HG02610 (cell line): ENCODE measurements around the gene OR6N1.

ENCODE experiments used
- ATAC-seq: cut with Tn5 transposase; IDR thresholded peaks from one replicate; pipeline ENCODE4 v1.9.1; 2021; ENCODE audit warnings: mild to moderate bottlenecking, moderate library complexity; ENCODE audit not compliant: unreplicated experiment

OR6N1 gene, protein sequence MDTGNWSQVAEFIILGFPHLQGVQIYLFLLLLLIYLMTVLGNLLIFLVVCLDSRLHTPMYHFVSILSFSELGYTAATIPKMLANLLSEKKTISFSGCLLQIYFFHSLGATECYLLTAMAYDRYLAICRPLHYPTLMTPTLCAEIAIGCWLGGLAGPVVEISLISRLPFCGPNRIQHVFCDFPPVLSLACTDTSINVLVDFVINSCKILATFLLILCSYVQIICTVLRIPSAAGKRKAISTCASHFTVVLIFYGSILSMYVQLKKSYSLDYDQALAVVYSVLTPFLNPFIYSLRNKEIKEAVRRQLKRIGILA

DNA sequence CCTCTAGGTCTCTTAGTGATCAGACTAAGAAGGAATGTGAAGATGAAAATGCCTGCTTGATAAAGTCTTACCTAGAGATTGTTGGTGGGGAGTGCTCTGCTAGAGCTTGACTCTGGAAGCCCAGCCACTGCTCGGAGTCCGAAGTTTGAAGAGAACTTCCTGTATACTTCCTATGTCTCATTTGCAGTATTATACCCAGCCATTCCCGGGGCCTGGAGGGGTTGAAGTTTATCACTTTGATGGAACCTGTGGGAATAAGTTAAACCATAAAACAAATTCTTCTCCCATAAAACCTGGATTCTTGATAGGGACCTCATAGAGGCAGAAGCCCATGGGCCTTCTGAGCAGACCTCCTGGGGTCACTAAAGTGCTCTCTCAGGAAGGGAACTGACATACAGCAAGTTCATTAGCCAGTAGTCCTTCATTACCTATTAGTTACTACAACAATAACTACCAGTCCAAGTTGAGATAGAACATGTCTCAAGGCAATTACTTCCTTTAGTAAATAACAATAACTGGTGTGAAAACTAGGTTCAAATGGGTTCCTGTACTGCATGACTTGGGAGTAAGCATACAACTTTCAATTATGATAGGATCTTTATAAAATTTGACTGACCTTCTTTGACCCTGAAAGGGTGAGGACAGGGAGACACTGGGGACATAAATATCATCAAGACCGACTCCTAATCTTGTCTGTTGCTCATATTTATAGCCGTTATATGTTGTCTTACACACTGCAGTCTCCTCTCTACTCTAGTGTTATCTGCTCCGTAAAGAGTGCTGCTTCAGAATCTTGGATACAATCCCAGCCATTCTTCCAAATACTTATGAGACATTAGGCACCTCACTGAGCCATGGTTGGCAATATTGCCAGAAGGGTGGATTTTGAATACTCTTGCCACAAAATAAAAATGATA, at the start of gene OR6N1:
OR6N1 (minus strand) TSS at position 246 of the 917 bp plus-strand sequence. CDS start 5,513 bp downstream, outside the sequence.
- no peak for ATAC-seq

DNA sequence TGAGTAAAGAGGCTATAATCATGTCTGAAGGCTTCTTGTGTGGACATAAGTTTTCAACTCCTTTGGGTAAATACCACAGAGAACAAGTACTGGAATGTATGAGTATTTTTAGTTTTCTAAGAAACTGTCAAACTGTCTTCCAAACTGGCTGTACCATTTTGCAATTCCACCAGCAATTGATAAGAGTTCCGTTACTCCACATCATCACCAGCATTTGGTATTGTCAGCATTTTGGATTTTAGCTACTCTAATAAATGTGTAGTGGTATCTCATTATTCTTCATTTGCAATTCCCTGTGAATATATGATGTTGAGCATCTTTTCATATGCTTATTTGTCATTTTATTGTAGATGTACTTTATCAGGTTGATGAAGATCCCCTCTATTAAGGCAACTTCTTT, 49.7 kb upstream of the OR6N1 start:
- ATAC-seq, result no peak

DNA sequence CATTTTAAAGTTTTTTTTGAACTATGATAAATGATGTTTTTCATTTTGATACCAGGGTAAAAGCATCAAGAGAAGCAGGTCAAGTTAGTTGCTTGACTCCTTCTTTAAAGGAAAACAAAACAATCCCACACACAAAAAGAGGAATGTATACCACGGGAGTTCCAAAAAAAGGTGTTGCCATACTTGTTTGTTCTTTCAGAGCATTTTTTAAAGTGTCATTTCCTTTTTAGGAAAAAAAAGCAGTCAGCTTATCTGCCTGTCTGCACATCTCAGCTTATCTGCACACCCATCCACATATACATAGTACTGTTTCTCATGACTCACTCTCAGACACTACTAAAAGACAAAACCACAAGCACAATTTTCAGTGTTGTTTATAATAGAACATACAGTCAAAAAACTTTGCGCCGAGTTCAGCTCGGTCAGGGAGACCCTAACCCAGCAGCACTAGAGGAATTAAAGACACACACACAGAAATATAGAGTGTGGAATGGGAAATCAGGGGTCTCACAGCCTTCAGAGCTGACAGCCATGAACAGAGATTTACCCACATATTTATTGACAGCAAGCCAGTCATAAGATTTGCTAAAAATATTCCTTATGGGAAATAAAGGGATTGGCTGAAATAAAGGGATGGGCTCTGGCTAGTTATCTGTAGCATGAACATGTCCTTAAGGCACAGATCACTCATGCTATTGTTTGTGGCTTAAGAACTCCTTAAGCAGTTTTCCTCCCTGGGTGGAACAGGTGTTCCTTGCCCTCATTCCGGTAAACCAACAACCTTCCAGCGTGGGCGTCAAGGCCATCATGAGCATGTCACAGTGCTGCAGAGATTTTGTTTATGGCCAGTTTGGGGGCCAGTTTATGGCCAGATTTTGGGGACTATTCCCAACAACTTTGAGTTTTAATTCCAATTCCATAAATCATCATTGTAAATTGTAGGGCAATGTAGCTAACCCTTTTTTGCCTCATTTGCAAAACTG, 47.8 kb upstream of the OR6N1 start:
- ATAC-seq, result peak; percentile 82

DNA sequence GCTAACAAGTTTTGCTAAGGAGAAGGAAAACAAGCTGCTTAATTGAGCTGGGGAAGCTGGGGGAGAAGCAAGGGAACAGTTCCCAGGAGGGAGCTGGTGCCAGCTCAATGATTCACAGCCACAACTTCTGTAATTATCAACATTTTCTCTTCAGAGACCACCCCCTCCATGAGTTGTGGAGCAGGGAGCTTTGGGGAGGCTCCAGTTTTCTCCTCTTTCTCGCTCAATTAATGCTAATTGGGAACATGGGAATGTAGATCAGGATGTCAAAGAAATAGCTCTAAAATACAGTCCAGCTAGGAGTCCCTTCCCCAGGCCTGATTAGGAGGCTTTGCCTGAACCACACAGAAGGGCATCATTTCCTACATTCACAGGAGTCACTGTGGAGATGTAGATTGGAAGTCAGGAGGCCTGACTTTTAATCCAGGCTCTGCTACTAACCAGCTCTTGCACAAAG, 47.0 kb upstream of the OR6N1 start:
- peak; percentile 11 for ATAC-seq

DNA sequence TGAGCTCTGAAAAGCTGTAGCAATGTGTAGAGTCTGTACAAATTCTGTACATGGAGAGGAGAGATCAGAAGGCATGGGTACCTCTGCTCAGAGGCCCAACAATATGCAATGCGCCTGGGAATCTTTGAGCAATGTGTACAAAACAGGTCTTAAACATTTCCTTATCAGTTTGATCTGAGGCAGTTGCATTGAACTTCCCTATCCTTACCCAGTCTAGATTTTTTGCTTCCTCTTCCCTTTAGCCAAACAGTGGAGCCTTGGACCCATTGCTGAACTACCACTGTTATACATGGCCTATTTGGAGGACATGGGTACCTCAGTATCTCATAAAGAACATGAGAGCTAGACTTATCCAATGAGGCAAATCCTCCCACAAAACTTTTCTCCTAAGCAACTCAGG, 46.6 kb upstream of the OR6N1 start:
- no peak for ATAC-seq

DNA sequence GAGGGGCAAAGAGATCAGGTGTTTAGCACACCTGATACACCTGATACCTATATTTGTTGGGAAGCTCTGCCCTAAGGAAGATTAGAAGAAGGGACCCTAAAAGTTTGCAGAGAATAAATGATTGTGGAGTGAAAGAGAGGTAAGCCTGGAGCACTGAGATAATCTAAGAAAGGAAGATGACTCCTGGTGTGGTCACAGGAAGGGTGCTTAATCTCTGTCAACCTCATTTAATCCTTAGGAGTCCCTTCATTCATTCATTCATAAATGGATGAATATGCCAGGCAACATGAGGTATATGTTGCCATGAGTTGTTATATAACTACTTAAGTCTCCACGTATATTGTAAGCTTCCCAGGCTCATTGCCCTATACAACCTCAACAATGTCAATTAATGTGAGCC, 43.0 kb upstream of the OR6N1 start:
- no peak for ATAC-seq

DNA sequence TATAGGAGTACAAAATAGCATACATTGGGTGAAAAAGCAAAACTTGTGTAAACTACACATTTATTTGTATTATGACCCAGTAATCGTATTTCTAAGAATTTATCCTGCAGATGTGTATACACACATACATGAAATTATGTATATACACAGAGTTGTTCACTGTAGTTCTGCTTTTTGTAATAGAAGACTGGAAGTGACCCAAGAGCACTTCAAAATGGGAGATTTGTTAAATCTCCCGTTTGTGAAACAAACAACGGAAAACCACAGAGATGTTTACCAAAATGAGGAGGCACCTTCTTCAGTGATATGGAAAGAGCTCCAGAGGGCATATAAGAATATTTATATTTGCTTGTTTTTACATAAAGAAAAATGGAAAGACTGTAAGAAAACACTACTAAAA, 41.2 kb upstream of the OR6N1 start:
- ATAC-seq, result no peak

DNA sequence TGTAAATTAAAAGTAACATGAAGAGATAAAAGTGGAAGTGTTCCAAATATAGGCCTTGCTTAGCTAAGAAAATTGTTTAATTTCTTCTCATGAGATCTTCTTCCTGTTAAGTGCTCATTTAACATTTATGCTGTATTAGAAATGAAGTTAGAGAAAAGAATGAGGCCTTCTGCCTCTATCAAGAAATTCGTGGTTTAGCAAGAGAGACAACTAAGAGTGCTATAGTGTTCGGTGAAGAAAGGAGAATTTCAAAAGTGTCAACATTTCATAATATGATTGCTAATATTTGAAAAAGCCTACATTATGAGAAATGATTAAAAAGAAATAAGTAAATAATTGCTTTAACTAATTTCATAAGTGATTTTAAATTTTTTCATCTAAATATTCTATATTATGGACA, 40.3 kb upstream of the OR6N1 start:
- no peak for ATAC-seq

DNA sequence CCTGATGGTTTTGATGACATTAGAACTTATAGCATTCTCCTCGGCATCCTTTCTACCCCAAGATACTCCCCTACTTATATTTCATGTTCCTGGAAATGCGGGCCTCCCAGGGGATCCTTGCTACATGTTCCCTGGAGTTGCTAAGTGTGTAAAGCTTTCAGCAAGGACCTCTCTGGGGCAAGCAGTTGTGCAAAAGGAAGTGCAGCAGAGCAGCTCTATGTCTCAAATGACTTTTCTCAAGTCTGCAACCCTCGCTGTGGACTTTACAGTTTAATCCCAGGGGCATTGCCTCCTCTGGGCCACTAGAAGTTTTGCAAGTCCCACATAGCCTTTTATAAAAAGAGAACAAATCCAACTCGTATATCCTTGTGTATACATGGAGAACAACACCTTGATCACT, 38.3 kb upstream of the OR6N1 start:
- no peak for ATAC-seq

DNA sequence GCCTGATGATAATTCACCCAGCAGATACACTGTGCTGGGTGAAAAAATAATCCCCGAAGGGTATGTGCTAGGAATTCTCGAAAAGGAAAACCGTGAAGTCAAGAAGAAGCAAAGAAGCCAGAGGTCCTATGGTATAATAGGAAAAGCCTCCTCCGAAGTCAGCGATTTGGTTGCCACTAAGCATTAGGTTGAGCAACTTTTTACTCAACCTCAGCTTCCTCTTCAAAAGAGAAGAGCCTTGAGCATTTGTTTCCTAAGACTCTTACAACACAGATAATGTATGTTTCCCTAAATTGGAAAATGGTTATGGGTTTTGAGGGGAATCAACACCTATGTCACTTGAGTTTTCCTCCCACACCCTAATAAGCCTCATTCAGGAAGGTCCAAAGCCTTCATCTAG, 37.9 kb upstream of the OR6N1 start:
- ATAC-seq, result no peak

DNA sequence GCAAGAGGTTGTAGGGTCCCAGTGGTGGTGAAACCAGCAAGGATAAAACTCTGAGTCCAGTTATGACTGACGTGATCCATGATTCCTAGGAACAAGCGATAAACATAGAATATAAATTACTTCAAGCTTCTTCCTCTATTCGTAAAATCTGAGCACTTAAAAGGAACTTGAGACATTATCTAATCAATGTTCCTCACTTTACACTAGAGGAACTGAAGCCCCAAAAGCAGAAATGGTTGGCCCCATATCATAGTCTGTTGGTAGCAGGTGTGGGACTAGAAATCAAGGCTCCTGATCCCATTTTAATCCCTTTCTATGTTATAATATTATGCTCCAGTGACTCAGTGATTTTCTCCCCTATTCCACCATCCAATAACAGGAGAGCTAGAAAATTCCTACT, 37.3 kb upstream of the OR6N1 start:
- ATAC-seq, result no peak

DNA sequence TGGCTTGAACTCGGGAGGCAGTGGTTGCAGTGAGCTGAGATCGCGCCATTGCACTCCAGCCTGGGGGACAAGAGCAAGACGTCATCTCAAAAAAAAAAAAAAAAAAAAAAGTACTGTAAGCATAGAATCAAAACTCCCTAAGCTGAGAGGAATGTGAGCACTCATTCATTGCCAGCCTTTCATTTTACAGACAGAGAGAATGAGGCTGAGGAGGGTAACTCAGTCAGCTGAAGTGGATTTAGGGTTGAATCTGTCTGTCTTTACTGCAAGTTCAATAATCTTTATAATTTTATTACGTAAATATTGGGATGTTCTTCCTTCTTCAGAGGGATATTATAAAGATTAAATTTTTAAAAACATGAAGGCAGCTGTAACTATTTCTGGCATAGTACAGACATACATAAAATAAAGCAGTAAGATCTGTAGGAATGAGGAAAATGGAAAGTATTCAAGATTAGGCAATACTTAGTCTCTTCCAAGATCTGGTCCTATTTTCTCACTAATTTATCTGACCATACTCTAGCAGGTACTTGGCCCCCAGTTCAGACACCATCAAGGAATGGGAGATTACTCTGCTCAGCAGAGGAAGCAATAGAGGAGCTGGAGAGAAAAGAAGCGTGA, 35.0 kb upstream of the OR6N1 start:
- no peak for ATAC-seq

DNA sequence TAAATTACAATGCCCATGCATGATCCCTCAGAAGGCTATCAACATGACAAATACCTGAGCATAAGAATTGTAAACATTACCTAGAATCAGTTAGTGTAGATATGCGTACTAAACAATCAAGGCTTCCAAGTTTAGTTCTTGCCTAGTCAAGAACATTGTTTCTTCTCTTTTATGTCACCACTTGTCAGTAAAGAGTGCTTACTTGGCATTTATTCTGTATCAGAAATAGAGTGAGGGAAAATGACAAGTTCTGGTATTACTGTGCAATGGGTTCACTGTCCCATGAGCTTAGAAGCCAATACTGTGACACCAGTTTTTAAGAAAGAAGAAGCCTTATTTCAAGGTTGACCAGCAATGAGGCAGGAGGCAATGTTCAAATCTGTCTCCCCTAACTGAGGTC, 31.7 kb upstream of the OR6N1 start:
- no peak for ATAC-seq

DNA sequence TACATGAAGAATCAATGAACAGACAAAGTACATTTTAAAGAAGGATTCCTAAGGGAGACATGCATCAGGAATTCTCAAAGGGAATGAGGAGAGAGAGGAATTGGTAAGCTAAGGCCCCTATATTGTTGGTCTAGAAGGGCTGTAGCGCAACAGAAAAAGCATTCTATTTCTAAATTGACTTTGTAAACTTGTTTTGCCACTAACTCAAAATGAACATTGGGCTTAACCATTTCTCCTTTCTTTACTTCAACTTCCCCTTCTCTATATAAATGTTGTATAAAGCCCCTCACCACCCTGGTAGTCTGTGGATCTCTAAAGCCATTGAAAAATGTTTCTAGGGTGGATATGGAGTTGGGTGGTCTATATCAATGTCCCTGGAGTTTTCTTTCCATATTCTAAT, 29.4 kb upstream of the OR6N1 start:
- ATAC-seq, result no peak

DNA sequence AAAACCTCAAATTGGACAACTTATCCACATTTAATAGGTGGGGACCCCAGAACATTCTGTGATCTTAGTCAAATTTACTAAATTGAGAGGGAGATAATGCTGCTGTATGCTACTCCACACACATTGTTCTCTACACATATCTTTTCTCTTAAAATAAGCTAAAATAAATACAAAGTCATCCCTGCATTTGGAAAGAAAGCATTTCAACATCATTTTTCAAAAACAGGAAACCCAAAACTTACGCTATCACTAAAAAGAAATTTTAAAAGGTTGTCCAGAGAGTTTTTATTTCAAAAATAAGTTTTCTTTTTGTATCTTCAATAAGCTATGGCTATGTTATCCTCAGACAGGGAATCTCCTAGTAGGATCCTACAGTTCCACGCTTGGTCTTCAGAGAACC, 28.5 kb upstream of the OR6N1 start:
- no peak for ATAC-seq

DNA sequence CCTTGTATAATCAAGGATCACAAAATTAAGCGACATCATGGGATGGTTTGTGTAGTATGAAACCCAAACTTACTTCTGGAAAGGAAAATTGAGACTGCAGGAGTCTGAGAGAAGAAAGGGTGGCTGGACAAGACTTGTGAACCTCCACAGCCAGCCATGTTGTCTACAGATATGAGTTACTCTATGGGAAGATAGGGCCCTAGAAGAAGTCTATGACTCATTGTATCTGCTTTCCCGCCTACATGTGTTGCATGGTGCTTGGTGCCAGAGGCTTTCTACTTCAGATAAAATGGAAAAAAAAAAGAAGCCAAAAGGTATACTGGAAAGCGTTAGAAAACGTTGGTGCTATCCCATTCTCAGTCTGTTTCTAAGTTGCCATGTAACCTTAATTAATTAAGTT, 27.7 kb upstream of the OR6N1 start:
- no peak for ATAC-seq

DNA sequence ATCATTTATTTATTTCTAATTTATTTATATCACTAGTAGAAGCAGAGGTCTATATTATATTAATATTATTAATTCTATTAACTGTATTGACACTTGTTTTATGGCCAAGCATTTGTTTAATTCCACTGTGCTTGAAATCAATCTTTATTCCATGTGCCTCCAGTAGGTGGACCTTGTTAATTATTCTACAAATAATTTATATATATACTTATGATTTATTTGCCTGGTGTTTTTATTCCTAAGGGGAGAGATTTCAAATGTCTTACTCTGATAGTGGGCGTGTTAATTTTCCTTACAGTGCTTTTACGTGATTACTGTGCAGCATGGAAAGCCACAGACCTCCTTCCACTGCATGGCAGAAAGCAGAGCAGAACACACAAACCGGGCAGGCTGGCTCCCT, 26.5 kb upstream of the OR6N1 start:
- ATAC-seq, result no peak

DNA sequence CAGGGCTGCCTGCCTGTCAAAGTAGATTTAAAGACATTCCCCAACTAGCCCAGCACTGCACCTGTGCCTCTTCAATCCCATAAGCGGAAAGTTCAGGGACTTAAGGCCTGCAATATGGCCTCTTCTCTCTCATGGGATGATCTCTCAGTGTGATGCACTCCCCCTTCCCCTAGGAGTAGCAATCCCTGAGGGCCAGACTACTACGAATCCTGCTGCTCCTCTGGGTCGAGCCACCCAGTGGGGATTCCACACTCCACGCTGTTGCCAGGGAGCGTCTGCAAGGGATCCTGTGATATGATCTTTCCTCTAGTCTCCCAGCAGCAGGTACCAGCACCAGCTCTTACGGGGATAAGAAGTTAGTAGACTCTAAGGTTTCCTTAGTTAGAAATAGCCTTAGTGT, 22.3 kb upstream of the OR6N1 start:
- no peak for ATAC-seq

DNA sequence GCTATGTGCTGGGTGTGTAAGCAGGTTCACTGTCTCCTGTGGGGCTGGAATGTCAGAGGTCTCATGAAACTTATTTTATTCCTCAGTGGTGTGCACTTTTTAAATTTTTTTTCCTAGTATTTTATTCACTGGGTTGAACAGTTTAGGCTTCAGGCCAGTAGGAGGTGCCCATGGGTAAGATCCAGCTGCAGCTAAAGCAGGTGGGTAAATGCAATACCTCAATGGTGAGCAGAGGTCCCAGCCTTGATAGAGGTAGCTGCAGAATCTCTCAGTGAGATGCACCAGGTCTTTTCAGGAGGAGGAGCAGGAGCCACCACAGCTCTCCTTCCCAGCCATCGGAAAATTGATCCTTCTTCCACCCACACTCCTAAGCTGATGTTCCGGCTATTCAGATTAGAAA, 21.6 kb upstream of the OR6N1 start:
- no peak for ATAC-seq

DNA sequence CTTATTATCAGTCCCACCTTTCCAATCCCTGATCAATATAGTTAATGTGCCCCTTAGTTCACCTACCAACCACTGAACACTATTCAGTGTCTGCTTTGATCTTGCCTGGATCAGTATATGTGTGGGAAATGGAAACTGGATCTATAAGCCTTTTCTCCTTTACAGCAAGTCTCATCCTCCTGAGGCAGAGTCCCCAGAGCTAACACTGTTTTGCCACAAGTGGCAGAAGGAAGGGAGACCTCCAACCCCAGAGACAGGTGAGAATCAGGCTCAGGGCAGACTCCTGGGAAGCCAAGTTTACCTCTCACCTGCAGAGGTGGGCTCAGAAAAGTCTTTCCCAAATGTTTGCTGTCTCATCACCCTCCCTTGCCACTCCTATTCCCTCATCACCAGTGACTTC, 9.1 kb upstream of the OR6N1 start, which contains the start of gene OR6N2:
OR6N2 (minus strand) TSS at position 101 of the 400 bp plus-strand sequence. CDS start 3,569 bp downstream, outside the sequence.
- no peak for ATAC-seq
